NOMO-1 treated with DMSO at 0.1 percent for 48 hours (cell line): ENCODE measurements around the gene EPG5.
"Not testable (repeated sequence)": the region's sequence is repeated elsewhere in the genome, so short reads cannot be mapped to it uniquely, and the experiment has no call there.

Experiments
- DNase-seq: peaks from one replicate; lab custom pipeline; 2025; ENCODE audit not compliant: unreplicated experiment; lab: John Stamatoyannopoulos, UW

Gene EPG5

GRCh38 chr18:45976974-45977373 lies 9.8 kb upstream of the EPG5 start:
- DNase-seq: no peak

- no peak for DNase-seq
Measured at GRCh38 chr18:45976566-45976965, 9.4 kb upstream of the EPG5 start.

GRCh38 chr18:45974088-45974536 lies 7.0 kb upstream of the EPG5 start:
- peak; percentile 97 for DNase-seq

- not testable (repeated sequence) for DNase-seq
Measured at GRCh38 chr18:45964913-45965312, 2.2 kb downstream of the EPG5 start.

- DNase-seq: no peak
Measured at GRCh38 chr18:45962866-45963265, 4.3 kb downstream of the EPG5 start.

GRCh38 chr18:45962461-45962860 lies 4.7 kb downstream of the EPG5 start:
- peak; percentile 63 for DNase-seq

- not testable (repeated sequence) for DNase-seq
Measured at GRCh38 chr18:45959484-45959883, 7.6 kb downstream of the EPG5 start.

GRCh38 chr18:45958730-45959129 lies 8.4 kb downstream of the EPG5 start:
- no peak for DNase-seq

- no peak for DNase-seq
Measured at GRCh38 chr18:45958027-45958426, 9.1 kb downstream of the EPG5 start.

- no peak for DNase-seq
Measured at GRCh38 chr18:45957100-45957499, 10.0 kb downstream of the EPG5 start.

- no peak for DNase-seq
Measured at GRCh38 chr18:45954070-45954934, 12.8 kb downstream of the EPG5 start.

GRCh38 chr18:45951016-45951714 lies 16.0 kb downstream of the EPG5 start:
- no peak for DNase-seq

- DNase-seq: no peak
Measured at GRCh38 chr18:45945669-45946068, 21.5 kb downstream of the EPG5 start.

- DNase-seq: no peak
Measured at GRCh38 chr18:45940724-45941123, 26.4 kb downstream of the EPG5 start.

GRCh38 chr18:45939236-45939635 lies 27.9 kb downstream of the EPG5 start:
- no peak for DNase-seq

- DNase-seq: no peak
Measured at GRCh38 chr18:45938488-45938935, 28.6 kb downstream of the EPG5 start.

- no peak for DNase-seq
Measured at GRCh38 chr18:45935591-45936335, 31.4 kb downstream of the EPG5 start.

- DNase-seq: no peak
Measured at GRCh38 chr18:45932708-45933107, 34.4 kb downstream of the EPG5 start.

GRCh38 chr18:45930963-45931362 lies 36.2 kb downstream of the EPG5 start:
- no peak for DNase-seq

GRCh38 chr18:45926691-45927090 lies 40.4 kb downstream of the EPG5 start:
- no peak for DNase-seq

GRCh38 chr18:45926085-45926484 lies 41.0 kb downstream of the EPG5 start:
- no peak for DNase-seq
